Activated naive CD4-positive, alpha-beta T cell treated with anti-CD3 and anti-CD28 coated beads for 36 hours (primary cell): Measurements from ENCODE around the gene GADD45GIP1. TPM values are rescaled to one million over a fixed set of nuclear protein-coding genes. Genes with fewer than 3 reads are reported as not detected.

Experiments used
- CTCF ChIA-PET: fragments of 350-600 bp; sonication (Branson Sonifier 250); formaldehyde crosslinking; loops from one replicate; lab custom pipeline; 2021; ENCODE audit warnings: antibody characterized with exemption; lab: Charles Lee
- DNase-seq: peaks from one replicate; pipeline ENCODE4 v3.0.0-alpha.2; 2020
- H3K27ac Mint-ChIP-seq: one replicate; pipeline ENCODE4 v1.8.0; 2021; ENCODE audit warnings: mild to moderate bottlenecking, mixed read lengths
- H3K27me3 Mint-ChIP-seq: one replicate; pipeline ENCODE4 v1.8.0; 2021; ENCODE audit warnings: low read depth, mixed read lengths
- H3K36me3 Mint-ChIP-seq: one replicate; pipeline ENCODE4 v1.8.0; 2021; ENCODE audit warnings: low read depth, mixed read lengths
- H3K4me1 Mint-ChIP-seq: one replicate; pipeline ENCODE4 v1.8.0; 2021; ENCODE audit warnings: low read depth, mixed read lengths
- H3K4me3 Mint-ChIP-seq: one replicate; pipeline ENCODE4 v1.8.0; 2021; ENCODE audit warnings: mild to moderate bottlenecking, moderate library complexity, mixed read lengths
- H3K9me3 Mint-ChIP-seq: one replicate; pipeline ENCODE4 v1.8.0; 2021; ENCODE audit warnings: mixed read lengths
- intact Hi-C: fragments of 100-400 bp; cut with micrococcal nuclease; formaldehyde crosslinking; loops from one replicate; pipeline ENCODE4 v1.15.1; 2023
- microRNA-seq: library from miRNA; unstranded; fragments of <30 nt; microRNA quantifications from one replicate; pipeline ENCODE4 v1.2.0, GENCODE V29; 2022; ENCODE audit warnings: borderline microRNAs expressed, borderline replicate concordance
- total RNA-seq, 2 experiments: library from RNA; stranded (reverse); gene quantifications; one replicate each; pipeline ENCODE4 v1.2.3, GENCODE V29; 2021

The GADD45GIP1 gene
- total RNA-seq, 2 experiments from 2014 or later, result 27.4 to 28.6 TPM

GRCh38 chr19:12912571-12912970, 44.5 kb downstream of the GADD45GIP1 start:
- CTCF ChIA-PET, result interaction anchor here (0.8 to 2.0 kb wide), 4 partner anchors 14 to 147 kb away, joined by 3 to 7 read pairs (median 4); no protein-coding TSS in a partner anchor

DNA sequence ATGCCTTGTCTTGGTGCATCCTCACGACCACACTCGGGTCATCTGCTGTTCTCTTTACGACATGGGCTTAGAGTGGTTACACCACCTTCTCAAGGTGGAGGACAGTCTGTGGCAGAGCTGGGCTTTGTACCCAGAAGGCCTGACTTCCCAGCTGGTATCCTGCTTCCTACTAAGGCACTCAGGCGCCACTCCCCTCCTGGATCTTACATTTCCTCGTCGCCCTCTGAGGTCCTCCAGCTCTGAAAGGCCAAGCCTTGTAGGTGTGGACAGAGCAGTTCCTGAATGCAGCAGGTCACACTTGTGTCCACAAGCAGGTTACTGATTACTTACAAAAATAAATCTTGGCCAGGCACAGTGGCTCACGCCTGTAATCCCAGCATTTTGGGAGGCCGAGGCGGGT, 49.9 kb downstream of the GADD45GIP1 start:
- intact Hi-C loops, result no loop called here
- Mint-ChIP-seq H3K36me3 (peaks cover 2% of the 10 kb centered on the region), H3K9me3 (no peaks in the 10 kb centered on the region), H3K4me3 (no peak overlapping the region), H3K4me1 (no peaks in the 10 kb centered on the region), H3K27me3 (no peaks in the 10 kb centered on the region), H3K27ac (no peak overlapping the region)
- CTCF ChIA-PET, result interaction anchor here (0.6 to 2.1 kb wide), 4 partner anchors 22 to 149 kb away, joined by 3 to 7 read pairs (median 4); no protein-coding TSS in a partner anchor
- DNase-seq, result no peak

More at GRCh38 chr19:12912571-12912970, 44.5 kb downstream of the GADD45GIP1 start:
- no peak for DNase-seq
- Mint-ChIP-seq H3K4me1 (peaks cover 22% of the 10 kb centered on the region), H3K36me3 (peaks cover 2% of the 10 kb centered on the region), H3K4me3 (no peak overlapping the region), H3K27me3 (no peaks in the 10 kb centered on the region), H3K9me3 (no peaks in the 10 kb centered on the region), H3K27ac (no peak overlapping the region)
- intact Hi-C loops, result no loop called here

Small RNA genes within 50 kb of the gene (microRNA-seq; reads per million reads assigned to microRNA genes)
- gene MIR5695 (not detected), gene MIR6515 (6.0 reads per million, percentile 7 among the genes with 10 or more reads in this experiment)

Other genes with a start within 250 kb of the GADD45GIP1 start
- 10 to 100 TPM; 80.7 to 81.1 TPM for gene TNPO2, start 233.3 kb downstream of the GADD45GIP1 start, total RNA-seq
- 100 to 1,000 TPM; 119 to 126 TPM for gene TRIR, start 222.5 kb downstream of the GADD45GIP1 start, total RNA-seq
- 10 to 100 TPM; 47.7 TPM for gene GET3, start 219.7 kb downstream of the GADD45GIP1 start, total RNA-seq
- not detected for gene BEST2, start 205.4 kb downstream of the GADD45GIP1 start, total RNA-seq
- gene HOOK2, start 181.7 kb downstream of the GADD45GIP1 start, total RNA-seq, result 10 to 100 TPM; 14.0 to 14.9 TPM
- gene JUNB, start 165.7 kb downstream of the GADD45GIP1 start, total RNA-seq, result 100 to 1,000 TPM; 292 to 296 TPM
- 100 to 1,000 TPM; 237 to 249 TPM for gene PRDX2, start 155.4 kb downstream of the GADD45GIP1 start, total RNA-seq
- gene THSD8, start 155.2 kb downstream of the GADD45GIP1 start, total RNA-seq, result 10 to 100 TPM; 41.4 to 43.2 TPM
- 10 to 100 TPM; 54.8 to 55.6 TPM for gene RNASEH2A, start 150.6 kb downstream of the GADD45GIP1 start, total RNA-seq
- not detected for gene RTBDN, start 122.6 kb downstream of the GADD45GIP1 start, total RNA-seq
- gene MAST1, start 118.7 kb downstream of the GADD45GIP1 start, total RNA-seq, result 1 to 10 TPM; 1.2 to 1.5 TPM
- 10 to 100 TPM; 30.9 to 31.6 TPM for gene DNASE2, start 75.8 kb downstream of the GADD45GIP1 start, total RNA-seq
- under 1 TPM; 0.17 to 0.21 TPM for gene KLF1, start 70.0 kb downstream of the GADD45GIP1 start, total RNA-seq
- gene GCDH, start 66.1 kb downstream of the GADD45GIP1 start, total RNA-seq, result 10 to 100 TPM; 36.3 to 38.3 TPM
- 1 to 10 TPM; 3.4 to 5.4 TPM for gene SYCE2, start 37.9 kb downstream of the GADD45GIP1 start, total RNA-seq
- 10 to 100 TPM; 77.9 to 82.8 TPM for gene FARSA, start 23.5 kb downstream of the GADD45GIP1 start, total RNA-seq
- gene CALR, start 18.6 kb downstream of the GADD45GIP1 start, total RNA-seq, result 100 to 1,000 TPM; 407 to 431 TPM
- 100 to 1,000 TPM; 219 to 223 TPM for gene RAD23A, start 11.4 kb downstream of the GADD45GIP1 start, total RNA-seq
- gene DAND5, start 12.4 kb upstream of the GADD45GIP1 start, total RNA-seq, result not detected
- gene NFIX, start 38.3 kb upstream of the GADD45GIP1 start, total RNA-seq, result 1 to 10 TPM; 6.2 to 6.4 TPM
- gene LYL1, start 145.6 kb upstream of the GADD45GIP1 start, total RNA-seq, result 1 to 10 TPM; 1.8 to 2.2 TPM
- gene TRMT1, start 159.5 kb upstream of the GADD45GIP1 start, total RNA-seq, result 10 to 100 TPM; 55.8 to 59.6 TPM
- gene NACC1, start 161.0 kb upstream of the GADD45GIP1 start, total RNA-seq, result 10 to 100 TPM; 41.3 to 45.0 TPM
- 10 to 100 TPM; 48.3 to 48.9 TPM for gene STX10, start 193.2 kb upstream of the GADD45GIP1 start, total RNA-seq
- gene IER2, start 193.2 kb upstream of the GADD45GIP1 start, total RNA-seq, result 100 to 1,000 TPM; 120 to 123 TPM